Measurements from ENCODE around the gene DCDC2C. TPM values are rescaled to one million over a fixed set of nuclear protein-coding genes. Genes with fewer than 3 reads are reported as not detected.

The DCDC2C gene
- total RNA-seq, 2 donors from 2014 or later, result 5.9 TPM; not detected in 1

DNA sequence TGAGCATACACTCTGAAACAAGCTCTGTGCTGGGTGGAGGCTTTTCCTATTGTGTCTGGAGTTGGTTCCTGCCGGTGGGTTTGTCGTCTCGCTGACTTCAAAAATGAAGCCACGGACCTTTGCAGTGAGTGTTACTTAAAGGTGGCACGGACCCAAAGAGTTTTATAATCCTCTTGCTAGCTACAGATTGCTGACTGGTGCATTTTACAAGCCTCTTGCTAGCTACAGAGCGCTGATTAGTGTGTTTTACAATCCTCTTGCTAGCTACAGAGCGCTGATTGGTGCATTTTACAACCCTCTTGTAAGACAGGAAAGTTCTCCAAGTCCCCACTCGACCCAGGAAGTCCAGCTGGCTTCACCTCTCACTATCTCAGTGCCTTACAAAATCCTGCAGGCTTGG is 15.3 kb downstream of the DCDC2C start:
- Histone ChIP-seq H3K9me3 (no peaks in the 10 kb centered on the region), H3K4me3 (no peak overlapping the region), H3K36me3 (no peaks in the 10 kb centered on the region), H3K27ac (no peak overlapping the region), H3K27me3 (replicated peaks; ENCODE audit: insufficient read depth) (no peaks in the 10 kb centered on the region), H3K4me1 (replicated peaks) (no peaks in the 10 kb centered on the region)
- DNase-seq (ENCODE audit: low spot score), result no peak
- TF ChIP-seq, protein P1, sequence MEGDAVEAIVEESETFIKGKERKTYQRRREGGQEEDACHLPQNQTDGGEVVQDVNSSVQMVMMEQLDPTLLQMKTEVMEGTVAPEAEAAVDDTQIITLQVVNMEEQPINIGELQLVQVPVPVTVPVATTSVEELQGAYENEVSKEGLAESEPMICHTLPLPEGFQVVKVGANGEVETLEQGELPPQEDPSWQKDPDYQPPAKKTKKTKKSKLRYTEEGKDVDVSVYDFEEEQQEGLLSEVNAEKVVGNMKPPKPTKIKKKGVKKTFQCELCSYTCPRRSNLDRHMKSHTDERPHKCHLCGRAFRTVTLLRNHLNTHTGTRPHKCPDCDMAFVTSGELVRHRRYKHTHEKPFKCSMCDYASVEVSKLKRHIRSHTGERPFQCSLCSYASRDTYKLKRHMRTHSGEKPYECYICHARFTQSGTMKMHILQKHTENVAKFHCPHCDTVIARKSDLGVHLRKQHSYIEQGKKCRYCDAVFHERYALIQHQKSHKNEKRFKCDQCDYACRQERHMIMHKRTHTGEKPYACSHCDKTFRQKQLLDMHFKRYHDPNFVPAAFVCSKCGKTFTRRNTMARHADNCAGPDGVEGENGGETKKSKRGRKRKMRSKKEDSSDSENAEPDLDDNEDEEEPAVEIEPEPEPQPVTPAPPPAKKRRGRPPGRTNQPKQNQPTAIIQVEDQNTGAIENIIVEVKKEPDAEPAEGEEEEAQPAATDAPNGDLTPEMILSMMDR (IDR thresholded peaks at IDR 0.05), result no peak
- TF ChIP-seq POLR2A (IDR thresholded peaks at IDR 0.05) (no peak), POLR2AphosphoS5 (IDR thresholded peaks at IDR 0.05) (no peak)
- 65% methylated on average over 8 of the region's 8 CpGs for WGBS
- intact Hi-C loops (cut with DNase I), result no loop called here

DNA sequence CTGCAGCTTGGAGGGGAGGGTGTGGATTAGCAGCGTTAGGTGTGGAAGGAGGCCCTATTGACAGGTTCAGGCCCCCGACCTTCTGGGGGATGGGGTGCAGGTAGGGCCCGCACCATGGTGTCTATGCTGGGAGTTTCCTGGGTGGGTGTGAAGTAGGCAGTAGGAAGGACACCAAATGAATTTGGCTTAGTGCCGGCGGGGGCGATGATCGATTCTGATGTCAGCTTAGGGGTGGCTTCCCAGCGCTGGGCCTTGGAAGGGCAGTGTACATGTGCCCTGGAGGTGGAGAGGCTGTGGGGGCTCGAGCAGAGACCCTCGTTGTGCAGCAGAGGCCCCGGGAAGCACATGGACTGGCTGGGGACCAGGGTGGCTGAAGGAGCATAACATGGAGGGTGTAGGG is 21.6 kb downstream of the DCDC2C start:
- intact Hi-C loops (cut with DNase I), result no loop called here
- Histone ChIP-seq H3K9me3 (no peaks in the 10 kb centered on the region), H3K36me3 (no peaks in the 10 kb centered on the region), H3K4me1 (replicated peaks) (no peaks in the 10 kb centered on the region), H3K27ac (no peak overlapping the region), H3K27me3 (replicated peaks; ENCODE audit: insufficient read depth) (peaks cover 4% of the 10 kb centered on the region), H3K4me3 (no peak overlapping the region)
- no peak for TF ChIP-seq POLR2A (IDR thresholded peaks at IDR 0.05)
- TF ChIP-seq POLR2AphosphoS5 (IDR thresholded peaks at IDR 0.05), result no peak
- TF ChIP-seq, protein P1 (IDR thresholded peaks at IDR 0.05), result no peak
- WGBS, result 88% methylated on average over 11 of the region's 11 CpGs
- no peak for DNase-seq (ENCODE audit: low spot score)

DNA sequence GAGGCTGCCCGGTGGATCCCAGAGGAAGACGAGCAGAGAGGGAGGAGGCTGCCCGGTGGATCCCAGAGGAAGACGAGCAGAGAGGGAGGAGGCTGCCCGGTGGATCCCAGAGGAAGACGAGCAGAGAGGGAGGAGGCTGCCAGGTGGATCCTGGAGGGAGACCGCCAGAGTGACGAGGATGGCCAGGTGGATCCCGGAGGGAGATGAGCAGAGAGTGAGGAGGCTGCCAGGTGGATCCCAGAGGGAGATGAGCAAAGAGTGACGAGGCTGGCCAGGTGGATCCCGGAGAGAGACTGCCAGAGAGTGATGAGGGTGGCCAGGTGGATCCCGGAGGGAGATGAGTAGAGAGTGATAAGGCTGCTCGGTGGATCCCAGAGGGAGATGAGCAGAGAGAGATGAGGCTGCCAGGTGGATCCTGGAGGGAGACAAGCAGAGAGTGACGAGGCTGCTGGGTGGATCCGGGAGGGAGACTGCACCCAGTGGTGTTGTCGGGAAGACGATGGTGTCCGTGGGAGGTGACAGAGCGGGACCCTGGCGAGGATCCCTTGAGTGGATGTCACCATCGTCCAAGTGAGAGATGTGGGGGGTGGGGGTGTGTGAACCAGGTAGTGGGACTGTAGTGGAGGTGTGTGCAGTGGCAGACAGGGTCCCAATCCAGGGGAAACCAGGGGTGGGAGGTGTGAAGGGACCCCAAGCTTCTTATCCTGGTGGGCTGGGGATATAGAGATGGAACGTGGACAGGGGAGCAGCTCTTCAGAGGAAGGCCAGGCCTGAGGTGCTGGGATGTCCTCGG is 22.3 kb downstream of the DCDC2C start:
- no peak for DNase-seq (ENCODE audit: low spot score)
- WGBS, result 74% methylated on average over 23 of the region's 23 CpGs
- no peak for TF ChIP-seq POLR2A (IDR thresholded peaks at IDR 0.05)
- TF ChIP-seq, protein P1 (IDR thresholded peaks at IDR 0.05), result no peak
- TF ChIP-seq POLR2AphosphoS5 (IDR thresholded peaks at IDR 0.05), result no peak

GRCh38 chr2:3726511-3726910 is 23.1 kb downstream of the DCDC2C start:
- intact Hi-C loops (cut with DNase I), result no loop called here
- no peak for DNase-seq (ENCODE audit: low spot score)
- H3K4me1 ChIP-seq (replicated peaks), result no peaks in the 10 kb centered on the region
- no peaks in the 10 kb centered on the region for H3K9me3 ChIP-seq
- no peak overlapping the region for H3K27ac ChIP-seq
- no peaks in the 10 kb centered on the region for H3K36me3 ChIP-seq
- 87% methylated on average over 10 of the region's 10 CpGs for WGBS
- H3K27me3 ChIP-seq (replicated peaks; ENCODE audit: insufficient read depth), result peaks cover 4% of the 10 kb centered on the region
- TF ChIP-seq POLR2AphosphoS5 (IDR thresholded peaks at IDR 0.05), result no peak
- TF ChIP-seq, protein P1 (IDR thresholded peaks at IDR 0.05), result no peak
- TF ChIP-seq POLR2A (IDR thresholded peaks at IDR 0.05), result no peak
- H3K4me3 ChIP-seq, result no peak overlapping the region

More for the DNA sequence above, 22.3 kb downstream of the DCDC2C start:
- intact Hi-C loops (cut with DNase I), result no loop called here
- no peaks in the 10 kb centered on the region for H3K4me1 ChIP-seq (replicated peaks)
- H3K9me3 ChIP-seq, result no peaks in the 10 kb centered on the region
- peaks cover 4% of the 10 kb centered on the region for H3K27me3 ChIP-seq (replicated peaks; ENCODE audit: insufficient read depth)
- H3K4me3 ChIP-seq, result no peak overlapping the region
- H3K36me3 ChIP-seq, result no peaks in the 10 kb centered on the region
- no peak overlapping the region for H3K27ac ChIP-seq

All from prostate gland (tissue), 2 donors.